Activated CD8-positive, alpha-beta memory T cell treated with anti-CD3 and anti-CD28 coated beads, Interleukin-2, amount 10 ng/mL, durations not matched to agents 7 days and 5 days (primary cell): ENCODE data around the gene PCLAF. TPM values are rescaled to one million over a fixed set of nuclear protein-coding genes. Genes with fewer than 3 reads are reported as not detected.
A peak's percentile ranks its signal among the peaks of the same experiment; 100 is the strongest.
"Not testable (repeated sequence)": the region's sequence is repeated elsewhere in the genome, so short reads cannot be mapped to it uniquely, and the experiment has no call there.

Experiments used
- ATAC-seq: fragments of 150-1000 bp; cut with Tn5 transposase; one replicate; pipeline ENCODE4 v1.10.0; 2021; ENCODE audit warnings: moderate library complexity
- CTCF ChIA-PET: fragments of 350-600 bp; sonication (Branson Sonifier 250); formaldehyde crosslinking; loops from one replicate; lab custom pipeline; 2021; ENCODE audit warnings: antibody characterized with exemption; lab: Charles Lee
- DNase-seq: peaks from one replicate; pipeline ENCODE4 v3.0.0-alpha.2; 2020
- H3K27ac Mint-ChIP-seq: one replicate; pipeline ENCODE4 v1.8.0; 2021; ENCODE audit warnings: mild to moderate bottlenecking, mixed read lengths
- H3K27me3 Mint-ChIP-seq: one replicate; pipeline ENCODE4 v1.8.0; 2021; ENCODE audit warnings: mixed read lengths
- H3K36me3 Mint-ChIP-seq: one replicate; pipeline ENCODE4 v1.8.0; 2021; ENCODE audit warnings: mild to moderate bottlenecking, mixed read lengths
- H3K4me1 Mint-ChIP-seq: one replicate; pipeline ENCODE4 v1.8.0; 2021; ENCODE audit warnings: mixed read lengths
- H3K4me3 Mint-ChIP-seq: one replicate; pipeline ENCODE4 v1.8.0; 2021; ENCODE audit warnings: mild to moderate bottlenecking, moderate library complexity, mixed read lengths
- H3K9me3 Mint-ChIP-seq: one replicate; pipeline ENCODE4 v1.8.0; 2022; ENCODE audit warnings: low read depth, mixed read lengths
- total RNA-seq, 2 experiments: library from RNA; stranded (reverse); gene quantifications; one replicate each; pipeline ENCODE4 v1.2.3, GENCODE V29; 2021

The PCLAF gene
- total RNA-seq, 2 experiments from 2014 or later: 138 to 139 TPM

DNA sequence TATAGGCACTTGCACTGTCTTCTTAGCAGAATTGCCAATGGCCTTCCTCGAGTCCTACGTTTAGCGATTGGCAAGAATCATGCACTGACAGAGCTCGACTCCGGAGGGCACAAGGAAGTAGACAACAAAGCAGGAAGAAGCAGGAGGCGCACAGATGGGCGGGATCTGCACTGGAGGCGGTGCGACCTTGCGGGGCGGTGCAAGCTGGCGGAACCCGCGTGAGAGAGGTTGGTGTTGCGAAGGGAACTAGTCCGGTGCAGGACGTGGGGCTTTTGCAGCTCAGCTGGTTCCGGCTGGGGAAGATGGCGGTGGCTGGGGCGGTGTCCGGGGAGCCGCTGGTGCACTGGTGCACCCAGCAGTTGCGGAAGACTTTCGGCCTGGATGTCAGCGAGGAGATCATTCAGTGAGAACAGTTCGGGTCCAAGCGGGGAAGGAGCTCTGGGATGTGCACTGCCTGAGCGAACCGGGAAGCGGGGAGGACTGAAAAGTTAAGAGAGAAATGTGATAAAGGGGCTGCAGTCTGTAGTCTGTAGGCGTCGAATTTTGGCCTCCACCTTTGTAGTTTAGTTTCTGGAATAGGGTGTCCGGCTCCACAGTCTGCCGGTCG is 6.4 kb upstream of the PCLAF start, which contains the start of gene TRIP4:
Gene TRIP4, plus strand, starts transcription at position 275 of the 607 bp plus-strand sequence. Its CDS starts 28 bp downstream, at position 303.
- peak within 1 kb of the TSS; percentile 89 for H3K27ac Mint-ChIP-seq
- DNase-seq: peak; percentile 98
- H3K36me3 Mint-ChIP-seq: peaks cover 4% of the 10 kb centered on the region
- no peaks in the 10 kb centered on the region for H3K9me3 Mint-ChIP-seq
- H3K27me3 Mint-ChIP-seq: no peaks in the 10 kb centered on the region
- CTCF ChIA-PET: interaction anchor here (0.7 to 2.1 kb wide), 13 partner anchors 10 to 518 kb away, joined by 3 to 8 read pairs (median 3); partner anchors contain the start of genes CIAO2A and PPIB
- H3K4me1 Mint-ChIP-seq: peaks cover 17% of the 10 kb centered on the region
- peak within 1 kb of the TSS; percentile 94 for H3K4me3 Mint-ChIP-seq
- peak; percentile 100 for ATAC-seq

DNA sequence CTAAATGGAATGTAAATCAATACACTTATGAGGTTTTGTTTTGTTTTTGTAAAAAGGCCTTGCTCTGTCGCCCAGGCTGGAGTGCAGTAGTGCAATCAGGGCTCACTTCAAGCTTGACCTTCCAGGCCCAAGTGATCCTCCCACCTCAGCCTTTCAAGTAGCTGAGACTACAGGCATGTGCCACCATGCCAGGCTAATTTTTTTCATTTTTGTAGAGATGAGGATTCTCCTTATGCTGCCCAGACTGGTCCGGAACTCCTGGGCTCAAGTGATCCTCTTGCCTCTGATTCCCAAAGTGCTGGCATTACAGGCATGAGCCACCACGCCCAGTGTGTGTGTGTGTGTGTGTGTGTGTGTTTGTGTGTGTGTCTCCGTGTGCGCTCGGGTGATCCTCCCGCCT is 5.0 kb upstream of the PCLAF start:
- Mint-ChIP-seq H3K27me3 (no peaks in the 10 kb centered on the region), H3K27ac (no peak overlapping the region), H3K9me3 (no peaks in the 10 kb centered on the region), H3K36me3 (peaks cover 6% of the 10 kb centered on the region), H3K4me3 (no peak overlapping the region), H3K4me1 (peaks cover 25% of the 10 kb centered on the region)
- no peak for DNase-seq
- ATAC-seq: no peak
- CTCF ChIA-PET: interaction anchor here (1.3 to 1.5 kb wide), 2 partner anchors 12 to 224 kb away, joined by 4 read pairs; partner anchors contain the start of gene PPIB

DNA sequence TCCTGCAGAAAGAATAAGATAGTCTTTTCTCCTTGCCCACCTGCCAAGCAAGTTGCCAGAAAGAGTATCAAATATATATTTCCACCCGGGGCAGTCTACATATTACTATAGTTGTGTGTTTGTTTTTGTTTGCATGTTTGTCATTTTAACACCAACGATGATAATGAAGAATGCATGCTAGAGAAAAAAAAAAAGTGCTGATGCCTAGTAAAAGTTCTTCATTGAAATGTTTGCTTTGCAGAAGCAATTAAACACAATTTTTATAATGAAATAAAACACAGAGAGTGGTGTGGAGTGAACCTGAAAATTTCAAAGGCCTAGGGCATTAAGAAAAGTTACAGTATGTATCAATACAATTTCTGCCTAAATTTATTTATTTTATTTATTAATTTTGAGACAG is 2.5 kb upstream of the PCLAF start:
- Mint-ChIP-seq H3K27ac (no peak overlapping the region), H3K4me1 (peaks cover 26% of the 10 kb centered on the region), H3K27me3 (no peaks in the 10 kb centered on the region), H3K36me3 (peaks cover 19% of the 10 kb centered on the region), H3K9me3 (no peaks in the 10 kb centered on the region), H3K4me3 (no peak overlapping the region)
- DNase-seq (no peak), ATAC-seq (no peak)
- CTCF ChIA-PET: no interaction called here

DNA sequence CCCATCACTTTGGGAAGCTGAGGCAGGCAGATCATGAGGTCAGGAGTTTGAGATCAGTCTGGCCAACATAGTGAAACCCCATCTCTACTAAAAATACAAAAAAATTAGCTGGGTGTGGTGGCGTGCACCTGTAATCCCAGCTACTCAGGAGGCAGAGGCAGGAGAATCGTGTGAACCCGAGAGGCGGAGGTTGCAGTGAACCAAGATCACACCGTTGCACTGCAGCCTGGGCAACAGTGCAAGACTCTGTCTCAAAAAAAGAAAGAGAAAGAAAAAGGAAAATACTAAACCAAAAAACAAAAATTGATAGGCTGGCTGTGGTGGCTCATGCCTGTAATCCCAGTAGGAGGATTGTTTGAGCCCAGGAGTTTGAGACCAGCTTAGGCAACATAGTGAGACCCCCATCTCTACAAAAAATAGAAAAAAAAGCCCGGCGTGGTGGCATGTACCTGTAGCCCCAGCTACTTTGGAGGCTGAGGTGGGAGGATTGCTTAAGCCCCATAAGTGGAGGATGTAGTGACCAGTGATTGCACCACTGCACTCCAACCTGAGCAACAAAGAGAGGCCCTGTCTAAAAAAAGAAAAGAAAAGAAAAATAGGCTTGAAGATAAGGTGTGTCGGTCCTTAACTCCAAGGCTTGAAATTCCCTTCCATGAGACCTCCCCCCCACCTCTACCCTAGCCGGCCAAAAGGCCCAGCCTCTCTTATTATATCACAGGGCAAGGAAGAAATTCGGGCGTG is 941 bp downstream of the PCLAF start:
- H3K27ac Mint-ChIP-seq: peak overlapping the region; percentile 84
- H3K4me1 Mint-ChIP-seq: peaks cover 29% of the 10 kb centered on the region

DNA sequence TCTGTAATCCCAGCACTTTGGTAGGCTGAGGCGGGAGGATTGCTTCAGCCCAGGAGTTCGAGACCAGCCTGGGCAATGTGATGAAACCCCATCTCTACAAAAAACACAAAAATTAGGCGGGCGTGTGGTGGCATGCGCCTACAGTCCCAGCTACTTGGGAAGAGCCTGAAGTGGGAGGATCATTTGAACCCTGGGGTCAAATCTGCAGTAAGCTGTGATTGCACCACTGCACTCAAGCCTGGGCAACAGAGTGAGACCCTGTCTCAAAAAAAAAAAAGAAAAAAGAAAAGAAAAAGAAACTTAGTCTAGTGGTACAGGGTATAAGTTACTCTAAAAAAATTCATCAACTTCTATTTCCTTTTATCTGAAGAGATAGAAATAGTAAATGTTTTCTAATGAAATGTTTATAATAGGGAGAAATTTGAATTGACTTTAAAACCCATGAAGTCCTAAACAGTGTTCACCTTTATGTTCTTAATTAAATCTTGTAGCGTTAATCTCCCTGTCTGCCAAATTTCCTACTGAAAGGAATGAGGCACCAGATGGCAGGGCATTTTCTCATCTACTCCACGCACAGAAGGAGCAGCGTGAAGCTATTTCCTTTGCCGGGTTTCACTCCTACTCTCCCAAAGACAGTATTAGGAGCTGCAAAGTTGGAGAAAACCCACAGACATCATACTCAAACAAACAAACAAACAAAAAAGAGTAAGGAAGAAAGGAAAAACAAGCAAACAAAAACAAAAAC is 1.9 kb downstream of the PCLAF start:
- H3K36me3 Mint-ChIP-seq: peaks cover 32% of the 10 kb centered on the region
- DNase-seq (no peak), ATAC-seq (no peak)
- CTCF ChIA-PET: interaction anchor here (0.9 to 1.2 kb wide), 2 partner anchors 10 to 19 kb away, joined by 3 read pairs; no protein-coding TSS in a partner anchor
- H3K27me3 Mint-ChIP-seq: no peaks in the 10 kb centered on the region
- H3K9me3 Mint-ChIP-seq: no peaks in the 10 kb centered on the region
- H3K4me3 Mint-ChIP-seq: peak overlapping the region; percentile 90
- H3K4me1 Mint-ChIP-seq: peaks cover 30% of the 10 kb centered on the region
- peak overlapping the region; percentile 59 for H3K27ac Mint-ChIP-seq

More for the DNA sequence above, 941 bp downstream of the PCLAF start:
- not testable (repeated sequence) for ATAC-seq, H3K27me3 Mint-ChIP-seq, DNase-seq, H3K9me3 Mint-ChIP-seq
- Mint-ChIP-seq H3K36me3 (peaks cover 28% of the 10 kb centered on the region), H3K4me3 (peak overlapping the region; percentile 90)
- CTCF ChIA-PET: interaction anchor here (0.9 to 1.6 kb wide), 3 partner anchors 11 to 123 kb away, joined by 3 to 4 read pairs (median 3); no protein-coding TSS in a partner anchor

DNA sequence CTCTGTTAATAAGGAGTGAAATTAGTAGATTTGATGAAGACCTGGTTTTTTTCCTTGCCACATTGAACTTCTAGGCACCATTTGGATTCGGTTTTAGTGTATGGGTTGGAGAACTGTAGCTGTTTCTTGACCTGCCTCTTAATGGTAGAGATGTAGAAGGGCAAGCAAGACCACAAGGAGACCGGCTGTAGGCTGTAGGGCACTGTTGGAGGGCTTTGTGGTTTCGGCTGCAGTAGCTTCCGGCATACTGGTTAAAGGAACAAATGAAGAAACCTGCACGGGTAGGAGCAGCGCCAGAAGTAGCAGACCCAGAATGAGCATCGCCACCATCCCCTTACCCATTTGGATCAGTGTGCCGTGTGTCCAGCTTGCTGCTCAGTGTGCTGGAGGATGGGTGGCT is 7.9 kb downstream of the PCLAF start:
- H3K9me3 Mint-ChIP-seq: no peaks in the 10 kb centered on the region
- no peaks in the 10 kb centered on the region for H3K27me3 Mint-ChIP-seq
- peaks cover 34% of the 10 kb centered on the region for H3K36me3 Mint-ChIP-seq
- ATAC-seq (peak; percentile 23), DNase-seq (no peak)
- peak overlapping the region; percentile 5 for H3K4me3 Mint-ChIP-seq
- CTCF ChIA-PET: no interaction called here
- H3K4me1 Mint-ChIP-seq: peaks cover 22% of the 10 kb centered on the region
- peak overlapping the region; percentile 60 for H3K27ac Mint-ChIP-seq

DNA sequence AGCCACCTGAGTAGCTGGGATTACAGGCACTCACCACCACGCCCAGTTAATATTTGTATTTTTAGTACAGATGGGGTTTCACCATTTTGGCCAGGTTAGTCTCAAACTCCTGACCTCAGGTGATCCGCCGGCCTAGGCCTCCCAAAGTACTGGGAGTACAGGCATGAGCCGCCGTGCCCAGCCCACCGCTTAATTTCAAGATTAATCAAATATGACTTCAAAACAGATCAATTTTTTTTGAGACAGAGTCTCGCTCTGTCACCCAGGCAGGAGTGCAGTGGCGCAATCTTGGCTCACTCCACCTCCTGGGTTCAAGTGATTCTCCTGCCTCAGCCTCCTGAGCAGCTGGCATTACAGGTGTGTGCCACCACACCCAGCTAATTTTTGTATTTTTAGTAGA is 9.9 kb downstream of the PCLAF start:
- H3K36me3 Mint-ChIP-seq: peaks cover 37% of the 10 kb centered on the region

DNA sequence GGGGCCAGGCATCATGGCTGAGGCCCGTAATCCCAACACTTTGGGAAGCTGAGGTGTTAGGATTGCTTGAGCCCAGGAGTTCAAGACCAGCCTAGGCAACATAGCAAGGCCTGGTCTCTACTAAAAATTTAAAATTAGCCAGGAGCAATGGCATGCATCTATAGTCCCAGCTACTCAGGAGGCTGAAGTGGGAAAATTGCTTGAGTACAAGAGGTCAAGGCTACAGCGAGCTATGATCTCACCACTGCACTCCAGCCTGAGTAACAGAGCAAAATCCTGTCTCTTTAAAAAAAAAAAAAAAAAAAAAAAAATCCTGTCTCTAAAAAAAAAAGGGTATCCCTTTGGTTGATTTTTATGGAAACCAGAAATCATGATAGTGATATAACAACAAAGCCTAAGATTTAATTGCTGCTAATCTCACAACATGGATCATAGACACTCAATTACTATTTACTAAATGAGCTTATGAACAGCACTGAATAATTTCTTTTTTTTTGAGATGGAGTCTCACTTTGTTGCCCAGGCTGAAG is 12.1 kb downstream of the PCLAF start:
- no peak for ATAC-seq
- CTCF ChIA-PET: interaction anchor here (1.1 kb wide), 1 partner anchor 10 kb away, joined by 3 read pairs; no protein-coding TSS in a partner anchor
- Mint-ChIP-seq H3K36me3 (peaks cover 32% of the 10 kb centered on the region), H3K27me3 (no peaks in the 10 kb centered on the region), H3K4me1 (peaks cover 10% of the 10 kb centered on the region), H3K4me3 (no peak overlapping the region), H3K9me3 (no peaks in the 10 kb centered on the region), H3K27ac (no peak overlapping the region)
- DNase-seq: no peak

More for the DNA sequence above, 9.9 kb downstream of the PCLAF start:
- H3K27me3 Mint-ChIP-seq, DNase-seq, H3K27ac Mint-ChIP-seq, H3K4me3 Mint-ChIP-seq, CTCF ChIA-PET, ATAC-seq, H3K9me3 Mint-ChIP-seq: not testable (repeated sequence)
- peaks cover 18% of the 10 kb centered on the region for H3K4me1 Mint-ChIP-seq

DNA sequence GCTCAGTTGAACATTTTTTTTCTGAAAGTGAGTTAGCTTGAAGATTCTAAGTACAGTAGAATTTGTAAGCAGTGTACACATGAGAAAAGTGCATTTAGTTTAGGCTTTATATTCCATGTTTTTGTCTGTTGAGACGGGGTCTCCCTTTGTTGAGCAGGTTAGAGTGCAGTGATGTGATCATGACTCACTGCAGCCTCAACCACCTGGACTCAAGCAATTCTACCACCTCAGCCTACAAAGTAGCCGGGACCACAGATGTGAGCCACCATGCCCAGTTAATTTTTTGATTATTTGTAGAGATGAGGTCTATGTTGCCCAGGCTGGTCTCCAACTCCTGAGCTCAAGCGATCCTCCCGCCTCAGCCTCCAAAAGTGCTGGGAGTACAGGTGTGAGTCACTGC is 20.0 kb downstream of the PCLAF start:
- Mint-ChIP-seq H3K36me3 (peaks cover 28% of the 10 kb centered on the region), H3K27ac (no peak overlapping the region), H3K27me3 (no peaks in the 10 kb centered on the region), H3K9me3 (no peaks in the 10 kb centered on the region), H3K4me3 (no peak overlapping the region), H3K4me1 (peaks cover 22% of the 10 kb centered on the region)
- CTCF ChIA-PET: interaction anchor here (0.6 to 1.0 kb wide), 2 partner anchors 19 to 317 kb away, joined by 3 to 5 read pairs; no protein-coding TSS in a partner anchor
- no peak for DNase-seq
- no peak for ATAC-seq

DNA sequence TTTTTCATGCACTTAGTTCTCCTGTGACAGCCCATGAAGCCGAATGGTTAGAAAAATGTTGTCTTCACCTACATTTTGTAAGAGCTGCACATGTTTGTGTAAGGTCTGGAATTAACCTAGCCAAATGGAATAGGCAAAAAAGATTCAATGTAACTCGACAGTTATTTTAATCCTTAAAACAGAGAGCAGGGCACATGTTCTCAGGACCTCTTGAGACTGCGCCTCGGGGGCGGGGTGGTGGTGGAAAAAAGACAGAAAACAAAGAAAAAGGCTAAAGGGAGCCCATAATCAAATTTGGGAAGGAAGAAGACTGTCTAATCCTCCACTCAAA is 24.6 kb downstream of the PCLAF start:
- H3K36me3 Mint-ChIP-seq: peaks cover 14% of the 10 kb centered on the region
- DNase-seq (no peak), ATAC-seq (no peak)
- peaks cover 33% of the 10 kb centered on the region for H3K4me1 Mint-ChIP-seq
- H3K27me3 Mint-ChIP-seq: no peaks in the 10 kb centered on the region
- H3K9me3 Mint-ChIP-seq: no peaks in the 10 kb centered on the region
- peak overlapping the region; percentile 89 for H3K4me3 Mint-ChIP-seq
- CTCF ChIA-PET: interaction anchor here (0.7 to 1.0 kb wide), 2 partner anchors 11 to 14 kb away, joined by 3 read pairs; no protein-coding TSS in a partner anchor
- H3K27ac Mint-ChIP-seq: peak overlapping the region; percentile 86

DNA sequence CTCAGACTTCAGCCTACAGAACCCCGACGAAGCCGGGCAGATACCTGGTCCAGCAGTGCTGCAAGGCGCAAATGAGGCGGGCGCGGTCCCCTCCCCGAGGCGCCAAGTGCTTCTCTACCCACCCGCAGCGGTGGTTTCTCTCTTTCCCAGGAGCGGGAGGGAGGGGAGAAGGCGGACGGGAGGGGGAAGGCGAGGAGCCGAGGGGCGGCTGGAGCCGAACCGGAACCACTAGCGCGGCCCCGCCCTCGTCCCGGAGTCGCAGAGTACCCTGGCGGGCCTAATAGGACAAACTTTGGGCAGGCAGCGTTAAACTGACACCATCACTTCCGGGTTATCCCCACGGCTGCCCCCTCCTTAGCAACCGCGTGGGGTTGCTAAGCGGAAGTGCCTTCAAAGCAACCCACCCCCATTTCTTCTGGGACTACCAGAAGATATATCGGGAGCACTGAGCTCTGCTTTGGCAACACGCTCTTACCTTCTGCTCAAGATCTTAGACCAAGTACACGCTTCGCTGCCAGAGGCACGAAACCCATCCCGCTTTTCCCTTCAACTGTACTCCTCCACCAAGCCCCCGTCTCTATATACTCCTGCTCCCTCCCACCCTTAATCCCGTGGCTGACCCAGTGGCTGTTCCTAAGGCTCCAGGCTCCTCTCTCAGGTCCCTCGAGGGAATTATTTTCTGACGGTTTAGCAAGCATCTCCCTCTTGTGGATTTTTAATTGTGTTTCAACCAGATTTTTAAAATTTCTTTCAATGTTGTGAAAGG is 25.1 kb downstream of the PCLAF start, which contains the start of gene CSNK1G1:
Gene CSNK1G1, minus strand, starts transcription at position 230 of the 766 bp plus-strand sequence. CDS start 55,674 bp downstream, outside the sequence.
- H3K4me3 Mint-ChIP-seq: peak within 1 kb of the TSS; percentile 89
- H3K36me3 Mint-ChIP-seq: peaks cover 10% of the 10 kb centered on the region
- ATAC-seq (peak; percentile 99), DNase-seq (peak; percentile 95)
- CTCF ChIA-PET: interaction anchor here (0.7 to 1.9 kb wide), 3 partner anchors 11 to 146 kb away, joined by 3 to 7 read pairs (median 3); no protein-coding TSS in a partner anchor
- no peaks in the 10 kb centered on the region for H3K27me3 Mint-ChIP-seq
- H3K27ac Mint-ChIP-seq: peak within 1 kb of the TSS; percentile 86
- H3K4me1 Mint-ChIP-seq: peaks cover 35% of the 10 kb centered on the region
- no peaks in the 10 kb centered on the region for H3K9me3 Mint-ChIP-seq
